IgD-negative memory B cell (primary cell): ENCODE results near the gene CLIC5. TPM values are rescaled to one million over a fixed set of nuclear protein-coding genes. Genes with fewer than 3 reads are reported as not detected.

Experiments used
- H3K27ac Mint-ChIP-seq, 3 donors: one replicate each; pipeline ENCODE4 v1.8.0; 2020 to 2022; ENCODE audit warnings: mild to moderate bottlenecking in 3 of 3, mixed read lengths in 3 of 3, moderate library complexity in 1 of 3
- H3K27me3 Mint-ChIP-seq: one replicate; pipeline ENCODE4 v1.8.0; 2021; ENCODE audit warnings: mixed read lengths
- H3K36me3 Mint-ChIP-seq: one replicate; pipeline ENCODE4 v1.8.0; 2020; ENCODE audit warnings: mild to moderate bottlenecking, mixed read lengths
- H3K4me1 Mint-ChIP-seq, 3 donors: one replicate each; pipeline ENCODE4 v1.8.0; 2020 to 2022; ENCODE audit warnings: mixed read lengths in 3 of 3, mild to moderate bottlenecking in 1 of 3
- H3K4me3 Mint-ChIP-seq, 4 donors: one replicate each; pipeline ENCODE4 v1.8.0; 2020 to 2022; ENCODE audit warnings: mild to moderate bottlenecking in 4 of 4, mixed read lengths in 4 of 4, moderate library complexity in 3 of 4
- H3K9me3 Mint-ChIP-seq, 3 donors: one replicate each; pipeline ENCODE4 v1.8.0; 2020 to 2021; ENCODE audit warnings: mixed read lengths in 3 of 3, mild to moderate bottlenecking in 1 of 3
- polyA plus RNA-seq: library from polyadenylated mRNA; unstranded; fragments of 300-500 nt; fragmentation: Illumina TruSeq; gene quantifications from one replicate; pipeline ENCODE4 v1.2.3, GENCODE V29; 2021

The CLIC5 gene
- polyA plus RNA-seq, 1 donor from 2014 or later, result 1.9 TPM

GRCh38 chr6:45836984-45837383, 178.7 kb downstream of the CLIC5 start:
- Mint-ChIP-seq H3K36me3 (peaks cover 6% of the 10 kb centered on the region), H3K27ac (no peak overlapping the region), H3K27me3 (peaks cover 2% of the 10 kb centered on the region), H3K4me1 (peaks cover 3 to 10% (median 7%) of the 10 kb centered on the region in 3 donors), H3K4me3 (no peak overlapping the region), H3K9me3 (peaks cover 0 to 2% (median 0%) of the 10 kb centered on the region in 3 donors)

- Mint-ChIP-seq H3K4me3 (no peak overlapping the region), H3K9me3 (no peaks in the 10 kb centered on the region), H3K4me1 (peaks cover 9 to 15% (median 10%) of the 10 kb centered on the region in 3 donors), H3K36me3 (peaks cover 6% of the 10 kb centered on the region), H3K27ac (no peak overlapping the region), H3K27me3 (peaks cover 2% of the 10 kb centered on the region)
Measured at GRCh38 chr6:45836438-45836824, 179.2 kb downstream of the CLIC5 start.

DNA sequence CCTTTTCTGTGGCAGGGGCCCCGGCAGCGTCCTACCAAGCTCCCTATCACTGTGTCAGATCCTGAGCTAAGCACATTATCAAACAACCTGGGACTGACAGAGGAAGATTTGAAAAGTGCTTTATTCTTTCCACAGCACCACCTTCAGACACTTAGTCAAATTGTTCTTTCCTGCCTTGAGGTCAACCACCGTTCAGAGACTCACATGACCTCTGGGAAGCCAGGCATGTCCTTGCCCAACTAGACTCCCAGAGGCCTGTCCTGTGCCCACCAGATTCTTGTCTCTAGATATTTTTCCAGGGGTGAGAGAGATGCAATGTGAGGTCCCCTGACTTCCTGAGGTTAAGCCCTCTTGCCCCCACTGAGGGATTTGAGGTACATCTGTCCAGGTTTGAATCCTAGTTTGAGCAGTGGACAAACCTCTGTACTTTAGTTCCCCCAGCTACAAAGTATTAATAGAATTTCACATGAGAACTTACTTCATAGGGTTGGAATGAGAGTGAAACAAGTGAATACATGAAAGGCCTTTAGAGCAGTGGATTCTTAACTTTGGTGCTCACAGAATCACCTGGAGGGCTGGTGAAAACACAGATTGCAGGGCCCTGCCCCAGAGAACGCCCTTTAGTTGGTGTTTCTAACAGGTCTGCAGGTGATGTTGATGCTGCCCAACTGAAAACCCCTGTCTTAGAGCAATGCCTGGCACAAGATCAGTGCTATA, 179.8 kb downstream of the CLIC5 start:
- Mint-ChIP-seq H3K4me3 (no peak overlapping the region), H3K36me3 (peaks cover 6% of the 10 kb centered on the region), H3K27me3 (peaks cover 2% of the 10 kb centered on the region), H3K9me3 (no peaks in the 10 kb centered on the region), H3K4me1 (peaks cover 14 to 18% (median 14%) of the 10 kb centered on the region in 3 donors), H3K27ac (no peak overlapping the region)

DNA sequence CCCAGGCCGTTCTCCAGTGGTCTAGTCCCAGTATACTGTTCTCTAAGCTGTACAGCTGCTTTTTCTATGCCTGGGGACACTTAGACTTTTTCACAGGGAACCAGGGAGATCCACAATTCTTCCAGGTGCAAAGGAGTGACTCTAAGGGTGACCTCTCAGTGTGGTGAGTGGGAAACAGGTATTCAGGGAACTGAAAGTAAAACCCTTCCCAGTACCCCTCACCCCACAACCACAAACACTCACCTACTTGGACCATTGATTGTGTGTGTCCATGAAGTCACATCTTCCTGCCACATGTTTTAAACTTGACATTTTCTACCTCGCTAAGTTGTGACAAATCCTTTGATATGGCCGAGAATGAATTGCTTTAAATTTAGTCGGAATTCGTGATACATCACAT, 183.6 kb downstream of the CLIC5 start:
- peaks cover 20 to 27% (median 24%) of the 10 kb centered on the region in 3 donors for H3K4me1 Mint-ChIP-seq
- H3K27ac Mint-ChIP-seq, result no peak overlapping the region
- no peak overlapping the region for H3K4me3 Mint-ChIP-seq

More for the DNA sequence above, 183.6 kb downstream of the CLIC5 start:
- H3K36me3 Mint-ChIP-seq, result peaks cover 3% of the 10 kb centered on the region
- H3K9me3 Mint-ChIP-seq, result no peaks in the 10 kb centered on the region
- peaks cover 2% of the 10 kb centered on the region for H3K27me3 Mint-ChIP-seq

Other genes starting within 250 kb of the CLIC5 start
- gene ENPP4, start 114.1 kb upstream of the CLIC5 start, polyA plus RNA-seq, result 4.4 TPM
- gene ENPP5, start 155.1 kb upstream of the CLIC5 start, polyA plus RNA-seq, result 1.7 TPM